HG02885 (cell line): ENCODE measurements around the gene DNAH5.

ENCODE experiments used
- ATAC-seq: cut with Tn5 transposase; IDR thresholded peaks from one replicate; pipeline ENCODE4 v1.9.1; 2021; ENCODE audit warnings: mild to moderate bottlenecking; ENCODE audit not compliant: unreplicated experiment, poor library complexity

DNAH5 gene

GRCh38 chr5:13735691-13736090 is 208.8 kb downstream of the DNAH5 start:
- ATAC-seq: no peak

GRCh38 chr5:13731121-13731628 is 213.3 kb downstream of the DNAH5 start:
- no peak for ATAC-seq

GRCh38 chr5:13708906-13709305 is 235.6 kb downstream of the DNAH5 start:
- ATAC-seq: no peak

GRCh38 chr5:13708432-13708831 is 236.1 kb downstream of the DNAH5 start:
- ATAC-seq: no peak

- ATAC-seq: no peak
Measured at GRCh38 chr5:13704396-13704795, 240.1 kb downstream of the DNAH5 start.

- no peak for ATAC-seq
Measured at GRCh38 chr5:13700626-13701025, 243.9 kb downstream of the DNAH5 start.

GRCh38 chr5:13698885-13699284 is 245.6 kb downstream of the DNAH5 start:
- no peak for ATAC-seq

- no peak for ATAC-seq
Measured at GRCh38 chr5:13695076-13695712, 249.3 kb downstream of the DNAH5 start.

- no peak for ATAC-seq
Measured at GRCh38 chr5:13692172-13692571, 252.3 kb downstream of the DNAH5 start.

- ATAC-seq: no peak
Measured at GRCh38 chr5:13676531-13676930, 268.0 kb downstream of the DNAH5 start.

- no peak for ATAC-seq
Measured at GRCh38 chr5:13674391-13674790, 270.1 kb downstream of the DNAH5 start.

- ATAC-seq: no peak
Measured at GRCh38 chr5:13673511-13673910, 271.0 kb downstream of the DNAH5 start.

- no peak for ATAC-seq
Measured at GRCh38 chr5:13664377-13664776, 280.1 kb downstream of the DNAH5 start.

GRCh38 chr5:13662626-13663025 is 281.9 kb downstream of the DNAH5 start:
- no peak for ATAC-seq

GRCh38 chr5:13661272-13661671 is 283.2 kb downstream of the DNAH5 start:
- ATAC-seq: no peak

- no peak for ATAC-seq
Measured at GRCh38 chr5:13660072-13660471, 284.4 kb downstream of the DNAH5 start.

GRCh38 chr5:13659391-13659790 is 285.1 kb downstream of the DNAH5 start:
- ATAC-seq: no peak

- ATAC-seq: no peak
Measured at GRCh38 chr5:13658761-13659160, 285.7 kb downstream of the DNAH5 start.

GRCh38 chr5:13658152-13658551 is 286.3 kb downstream of the DNAH5 start:
- no peak for ATAC-seq

GRCh38 chr5:13653709-13654108 is 290.8 kb downstream of the DNAH5 start:
- no peak for ATAC-seq

GRCh38 chr5:13649656-13650055 is 294.8 kb downstream of the DNAH5 start:
- ATAC-seq: no peak

GRCh38 chr5:13648822-13649221 is 295.7 kb downstream of the DNAH5 start:
- no peak for ATAC-seq
